H1 (cell line): Measurements from ENCODE around the gene HTR1D. TPM values are rescaled to one million over a fixed set of nuclear protein-coding genes. Genes with fewer than 3 reads are reported as not detected.

Experiments
- CTCF ChIA-PET: fragments of 300-600 bp; sonication (Branson Sonifier 250); formaldehyde crosslinking; loops from one replicate; lab custom pipeline; 2021; ENCODE audit not compliant: partially characterized antibody; lab: Charles Lee
- POLR2A ChIA-PET: fragments of 300-600 bp; sonication (Branson Sonifier 250); formaldehyde crosslinking; loops from one replicate; lab custom pipeline; 2021; ENCODE audit warnings: inconsistent platforms; ENCODE audit not compliant: partially characterized antibody; lab: Charles Lee
- DNase-seq, 2 experiments: peaks; one replicate each; pipeline versions ENCODE4 v3.0.0 to v3.0.0-alpha.2; 2010 to 2022; ENCODE audit warnings: low spot score in 2 of 2, low read depth in 1 of 2, mixed read lengths in 1 of 2
- FAIRE-seq: peaks from 2 replicates; lab custom pipeline; 2011; peaks lifted over from hg19 to GRCh38; lab: Jason Lieb, UNC
- H2AFZ ChIP-seq: 2 replicates; pipeline ENCODE4 v1.8.1; 2012; ENCODE audit warnings: low read length, inconsistent platforms
- H2AK5ac ChIP-seq: 2 replicates; pipeline ENCODE4 v1.6.1; 2013; ENCODE audit warnings: low read depth, low read length
- H2BK120ac ChIP-seq: replicated peaks from 2 replicates; pipeline ENCODE3; 2013; ENCODE audit warnings: low read depth, low read length, inconsistent platforms
- H2BK12ac ChIP-seq: 2 replicates; pipeline ENCODE4 v1.6.1; 2013; ENCODE audit warnings: low read depth, low read length
- H2BK15ac ChIP-seq: 2 replicates; pipeline ENCODE4 v1.6.1; 2013; ENCODE audit warnings: low read length
- H2BK20ac ChIP-seq: 2 replicates; pipeline ENCODE4 v1.6.1; 2013; ENCODE audit warnings: low read length
- H2BK5ac ChIP-seq: 2 replicates; pipeline ENCODE4 v1.6.1; 2013; ENCODE audit warnings: low read depth, low read length
- H3K14ac ChIP-seq: 2 replicates; pipeline ENCODE4 v1.6.1; 2013; ENCODE audit warnings: inconsistent platforms; ENCODE audit not compliant: insufficient read length
- H3K18ac ChIP-seq: 2 replicates; pipeline ENCODE4 v1.6.1; 2013; ENCODE audit warnings: low read length; ENCODE audit errors: extremely low read depth
- H3K23ac ChIP-seq: 2 replicates; pipeline ENCODE4 v1.6.1; 2013; ENCODE audit warnings: inconsistent platforms; ENCODE audit not compliant: insufficient read length
- H3K23me2 ChIP-seq: 2 replicates; pipeline ENCODE4 v1.6.1; 2013; ENCODE audit warnings: low read depth, low read length
- H3K27ac ChIP-seq: 2 replicates; pipeline ENCODE4 v1.6.1; 2011; ENCODE audit warnings: low read depth, low read length, inconsistent platforms
- H3K27me3 ChIP-seq, 4 experiments: replicated peaks in 1 of 4; 1 replicate in 1 of 4; 2 replicates in 3 of 4; pipeline versions ENCODE4 v1.6.1 to v1.8.1; 2011 to 2013; ENCODE audit warnings: low read length in 3 of 4, mild to moderate bottlenecking in 3 of 4, inconsistent platforms in 2 of 4, mixed read lengths in 2 of 4, moderate library complexity in 1 of 4; ENCODE audit not compliant: control insufficient read depth in 3 of 4, insufficient read depth in 3 of 4; ENCODE audit errors: extremely low read depth in 1 of 4
- H3K36me3 ChIP-seq, 4 experiments: 2 replicates each; pipeline versions ENCODE4 v1.6.1 to v1.8.1; 2011 to 2013; ENCODE audit warnings: mild to moderate bottlenecking in 4 of 4, low read length in 3 of 4, moderate library complexity in 2 of 4, control low read depth in 1 of 4, inconsistent platforms in 1 of 4; ENCODE audit not compliant: insufficient read depth in 4 of 4, control insufficient read depth in 2 of 4
- H3K4ac ChIP-seq: replicated peaks from 2 replicates; pipeline ENCODE3; 2013; ENCODE audit warnings: low read length, low read depth, mixed read lengths, inconsistent platforms; ENCODE audit not compliant: insufficient read length
- H3K4me1 ChIP-seq, 4 experiments: replicated peaks in 1 of 4; 1 replicate in 1 of 4; 2 replicates in 3 of 4; pipeline versions ENCODE4 v1.6.1 to v1.8.1; 2011 to 2013; ENCODE audit warnings: low read length in 3 of 4, inconsistent platforms in 2 of 4, mixed read lengths in 1 of 4; ENCODE audit not compliant: insufficient read depth in 4 of 4, control insufficient read depth in 3 of 4
- H3K4me2 ChIP-seq, 2 experiments: 2 replicates each; pipeline versions ENCODE4 v1.6.1 to v1.8.1; 2011 to 2013; ENCODE audit warnings: low read depth in 2 of 2, low read length in 2 of 2, control low read depth in 1 of 2, inconsistent platforms in 1 of 2, mild to moderate bottlenecking in 1 of 2; ENCODE audit not compliant: insufficient read depth in 1 of 2
- H3K4me3 ChIP-seq, 4 experiments: fragments of 200-600, 300-600 bp in 1 of 4; sonication (generic), shearing (Covaris generic), sonication (Bioruptor Twin) in 1 of 4; 2 replicates each; pipeline versions ENCODE4 v1.5.1 to v1.8.1; 2011 to 2016; ENCODE audit warnings: low read length in 4 of 4, low read depth in 3 of 4, control low read depth in 2 of 4, inconsistent platforms in 2 of 4, mild to moderate bottlenecking in 2 of 4, mixed read lengths in 1 of 4, moderate library complexity in 1 of 4; ENCODE audit not compliant: insufficient read depth in 2 of 4; ENCODE audit errors: extremely low read depth in 1 of 4
- H3K56ac ChIP-seq: replicated peaks from 2 replicates; pipeline ENCODE3; 2013; ENCODE audit warnings: low read depth, mild to moderate bottlenecking, mixed read lengths, low read length, inconsistent platforms; ENCODE audit not compliant: insufficient read length
- H3K79me1 ChIP-seq: 2 replicates; pipeline ENCODE4 v1.6.1; 2013; ENCODE audit warnings: low read depth, low read length, control low read depth
- H3K79me2 ChIP-seq, 2 experiments: 2 replicates each; pipeline versions ENCODE4 v1.6.1 to v1.8.1; 2012 to 2013; ENCODE audit warnings: low read length in 2 of 2, mild to moderate bottlenecking in 2 of 2, inconsistent platforms in 1 of 2; ENCODE audit not compliant: insufficient read depth in 2 of 2, control insufficient read depth in 1 of 2
- H3K9ac ChIP-seq, 4 experiments: replicated peaks in 1 of 4; 1 replicate in 1 of 4; 2 replicates in 3 of 4; pipeline versions ENCODE4 v1.6.1 to v1.8.1; 2011 to 2013; ENCODE audit warnings: low read depth in 3 of 4, low read length in 3 of 4, control low read depth in 2 of 4, mild to moderate bottlenecking in 2 of 4, moderate library complexity in 2 of 4, inconsistent platforms in 1 of 4; ENCODE audit errors: extremely low read depth in 1 of 4
- H3K9me3 ChIP-seq, 2 experiments: 2 replicates each; pipeline versions ENCODE4 v1.6.1 to v1.8.1; 2012 to 2013; ENCODE audit warnings: mild to moderate bottlenecking in 2 of 2, moderate library complexity in 2 of 2, control low read depth in 1 of 2, inconsistent platforms in 1 of 2, low read depth in 1 of 2, low read length in 1 of 2, mixed read lengths in 1 of 2; ENCODE audit not compliant: insufficient read depth in 2 of 2
- H4K20me1 ChIP-seq, 2 experiments: replicated peaks in 1 of 2; 2 replicates each; pipeline versions ENCODE3 to v1.8.1; 2011 to 2013; ENCODE audit warnings: inconsistent platforms in 2 of 2, low read length in 2 of 2, mild to moderate bottlenecking in 1 of 2; ENCODE audit not compliant: insufficient read depth in 2 of 2, control insufficient read depth in 1 of 2
- H4K5ac ChIP-seq: 2 replicates; pipeline ENCODE4 v1.6.1; 2013; ENCODE audit warnings: low read length, low read depth, mixed read lengths, inconsistent platforms; ENCODE audit not compliant: insufficient read length
- H4K8ac ChIP-seq: 2 replicates; pipeline ENCODE4 v1.8.0; 2013; ENCODE audit warnings: mild to moderate bottlenecking, moderate library complexity, low read length, inconsistent platforms; ENCODE audit not compliant: insufficient read depth; ENCODE audit errors: extremely low read depth
- H4K91ac ChIP-seq: replicated peaks from 2 replicates; pipeline ENCODE3; 2013; ENCODE audit warnings: low read length, mixed read lengths, inconsistent platforms; ENCODE audit not compliant: insufficient read length
- JUND ChIP-seq: IDR thresholded peaks from 2 replicates; pipeline ENCODE4 v1.6.1; 2011; ENCODE audit warnings: mild to moderate bottlenecking, improper control_type of control experiment, low read length
- NRF1 ChIP-seq: IDR thresholded peaks from 2 replicates; pipeline ENCODE4 v1.6.1; 2011; ENCODE audit warnings: mild to moderate bottlenecking, low read depth, low read length, improper control_type of control experiment
- PHF8 ChIP-seq: fragments of 200-600 bp; sonication (generic); conservative IDR thresholded peaks from 2 replicates; pipeline ENCODE4 v1.7.1; 2012; ENCODE audit warnings: low read depth, mild to moderate bottlenecking, inconsistent platforms, low read length, moderate library complexity
- RXRA ChIP-seq: IDR thresholded peaks from 2 replicates; pipeline ENCODE4 v1.6.1; 2011; ENCODE audit warnings: low read depth, mild to moderate bottlenecking, low read length, moderate library complexity; ENCODE audit not compliant: insufficient read depth
- SP4 ChIP-seq: IDR thresholded peaks from 2 replicates; pipeline ENCODE4 v1.6.1; 2012; ENCODE audit warnings: low read length, inconsistent platforms
- SRF ChIP-seq: IDR thresholded peaks from 2 replicates; pipeline ENCODE4 v1.6.1; 2011; ENCODE audit warnings: mild to moderate bottlenecking, low read depth, low read length, moderate library complexity
- TAF1 ChIP-seq: IDR thresholded peaks from 2 replicates; pipeline ENCODE4 v1.6.1; 2011; ENCODE audit warnings: mild to moderate bottlenecking, low read depth, low read length
- TAF7 ChIP-seq: optimal IDR thresholded peaks from 2 replicates; pipeline ENCODE3; 2011; ENCODE audit warnings: low read depth, mild to moderate bottlenecking, inconsistent platforms, low read length, moderate library complexity, borderline replicate concordance
- WGBS, 2 experiments: shearing (Covaris generic) in 1 of 2; methylation state at CpG; one replicate each; pipeline versions ENCODE4 v1.1.6 to v1.1.7; 2013 to 2015; ENCODE audit warnings: low lambda C conversion rate in 2 of 2, mixed read lengths in 2 of 2, inconsistent platforms in 1 of 2, low coverage in 1 of 2, missing lambda C conversion rate in 1 of 2; ENCODE audit not compliant: insufficient replicate concordance in 2 of 2, insufficient coverage in 1 of 2, insufficient read length in 1 of 2; ENCODE audit errors: extremely low coverage in 1 of 2, missing lambda C conversion rate in 1 of 2; 5-methylcytosine and 5-hydroxymethylcytosine counted together
- polyA plus RNA-seq, 7 experiments: library from polyadenylated mRNA; depleted of rRNA in 3 of 7; stranded (reverse) in 5 of 7; unstranded in 2 of 7; fragments of >200 nt in 5 of 7; fragments of 200-250 nt in 2 of 7; gene quantifications; 1 replicate in 5 of 7; 2 replicates in 1 of 7; 4 replicates in 1 of 7; pipeline versions ENCODE4 v1.2.1 to v1.2.3, GENCODE V29; 2011 to 2013; ENCODE audit warnings: missing spikeins in 2 of 7, mixed read lengths in 2 of 7
- total RNA-seq: library from RNA; stranded (reverse); fragmentation: NEBNext Ultra II Directional; extraction: Animal tissue kit (Norgen Biotek cat#: 25700); gene quantifications from 2 replicates; pipeline ENCODE4 v1.2.1, GENCODE V29; 2021
- TF ChIP-seq, protein P1 (sequence below), 3 experiments: IDR thresholded peaks; 1 replicate in 2 of 3; 2 replicates in 1 of 3; pipeline versions ENCODE4 v1.5.1 to v1.6.1; 2011; ENCODE audit warnings: low read length in 3 of 3, mild to moderate bottlenecking in 3 of 3, inconsistent platforms in 2 of 3, low read depth in 1 of 3, moderate library complexity in 1 of 3; ENCODE audit not compliant: insufficient read depth in 1 of 3; ENCODE audit errors: control extremely low read depth in 1 of 3
- TF ChIP-seq, protein P2 (sequence below): IDR thresholded peaks from 2 replicates; pipeline ENCODE4 v1.6.1; 2011; ENCODE audit warnings: low read length, improper control_type of control experiment

Gene HTR1D
- total and polyA plus RNA-seq, 2 of the 8 experiments (the other 6 are each of a cell fraction or from before 2014, with no cell fraction given), result 8.8 to 11.5 TPM

DNA sequence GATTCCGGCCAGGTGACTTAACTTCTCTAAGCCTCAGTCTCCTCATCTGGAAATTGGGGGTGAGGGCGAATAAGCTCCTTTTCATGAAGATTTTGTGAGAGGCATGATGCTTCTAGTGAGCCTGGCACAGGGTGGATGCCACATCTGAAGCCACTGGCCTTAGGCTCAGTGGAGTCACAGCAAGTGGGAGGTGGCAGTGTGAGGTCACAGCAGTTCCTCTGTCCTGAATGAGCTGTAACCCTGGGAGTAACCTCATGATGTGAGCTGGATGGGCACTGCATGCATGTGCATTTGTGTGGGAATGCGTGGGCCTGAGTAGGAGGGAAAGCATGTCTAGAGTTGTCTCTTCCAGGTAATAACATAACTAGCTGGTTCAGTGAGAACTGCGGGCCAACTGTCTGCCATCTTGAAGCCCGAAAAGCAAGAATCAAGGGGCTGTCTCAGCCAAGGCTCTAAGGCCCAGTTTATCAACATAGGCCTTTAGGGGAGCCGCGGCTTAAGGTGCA, 27.0 kb upstream of the HTR1D start:
- Histone ChIP-seq H3K23me2 (no peaks in the 10 kb centered on the region), H3K79me2 (no peaks in the 10 kb centered on the region), H3K4ac (no peak overlapping the region), H2AFZ (no peak overlapping the region), H2AK5ac (no peak overlapping the region), H3K36me3 (no peaks in the 10 kb centered on the region), H3K27ac (no peak overlapping the region), H3K9me3 (no peaks in the 10 kb centered on the region), H4K20me1 (no peaks in the 10 kb centered on the region), H3K56ac (no peak overlapping the region), H3K4me2 (no peak overlapping the region), H3K9ac (no peak overlapping the region), H3K27me3 (no peaks in the 10 kb centered on the region), H3K14ac (no peak overlapping the region), H3K4me3 (no peak overlapping the region), H4K91ac (no peak overlapping the region), H3K23ac (no peak overlapping the region), H4K8ac (no peak overlapping the region), H2BK12ac (0 out of 2 replicates have a peak overlapping the region, but pooled peaks have one; percentile 35), H3K79me1 (no peaks in the 10 kb centered on the region), H3K18ac (peak overlapping the region; percentile 48; the same call in 1 of the 2 replicates), H3K4me1 (peaks cover 0 to 6% (median 0%) of the 10 kb centered on the region in 4 experiments; a peak in 1 of 7 replicates), H2BK120ac (no peak overlapping the region), H2BK15ac (no peak overlapping the region), H4K5ac (no peak overlapping the region), H2BK5ac (no peak overlapping the region), H2BK20ac (peak overlapping the region; percentile 4; the same call in 1 of the 2 replicates)
- FAIRE-seq (no peak), DNase-seq (no peak)
- POLR2A ChIA-PET, result interaction anchor here (0.6 to 1.9 kb wide), 3 partner anchors 14 to 100 kb away, joined by 3 to 6 read pairs (median 3); partner anchors contain the start of gene HNRNPR
- CTCF ChIA-PET, result interaction anchor here (0.5 to 2.3 kb wide), 11 partner anchors 9 to 379 kb away, joined by 3 to 9 read pairs (median 3); no protein-coding TSS in a partner anchor
- WGBS, 2 experiments, result 92% methylated on average over 7 of the region's 7 CpGs; no CpG with 5 or more reads in 1 of the 2 experiments
- no peak for TF ChIP-seq JUND
- no peak for TF ChIP-seq PHF8
- TF ChIP-seq SP4, result no peak
- TF ChIP-seq NRF1, result no peak
- TF ChIP-seq RXRA, result no peak
- TF ChIP-seq, protein P1, sequence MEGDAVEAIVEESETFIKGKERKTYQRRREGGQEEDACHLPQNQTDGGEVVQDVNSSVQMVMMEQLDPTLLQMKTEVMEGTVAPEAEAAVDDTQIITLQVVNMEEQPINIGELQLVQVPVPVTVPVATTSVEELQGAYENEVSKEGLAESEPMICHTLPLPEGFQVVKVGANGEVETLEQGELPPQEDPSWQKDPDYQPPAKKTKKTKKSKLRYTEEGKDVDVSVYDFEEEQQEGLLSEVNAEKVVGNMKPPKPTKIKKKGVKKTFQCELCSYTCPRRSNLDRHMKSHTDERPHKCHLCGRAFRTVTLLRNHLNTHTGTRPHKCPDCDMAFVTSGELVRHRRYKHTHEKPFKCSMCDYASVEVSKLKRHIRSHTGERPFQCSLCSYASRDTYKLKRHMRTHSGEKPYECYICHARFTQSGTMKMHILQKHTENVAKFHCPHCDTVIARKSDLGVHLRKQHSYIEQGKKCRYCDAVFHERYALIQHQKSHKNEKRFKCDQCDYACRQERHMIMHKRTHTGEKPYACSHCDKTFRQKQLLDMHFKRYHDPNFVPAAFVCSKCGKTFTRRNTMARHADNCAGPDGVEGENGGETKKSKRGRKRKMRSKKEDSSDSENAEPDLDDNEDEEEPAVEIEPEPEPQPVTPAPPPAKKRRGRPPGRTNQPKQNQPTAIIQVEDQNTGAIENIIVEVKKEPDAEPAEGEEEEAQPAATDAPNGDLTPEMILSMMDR (IDR thresholded peaks at IDR 0.05; ENCODE audit: control extremely low read depth in 1 of 3, insufficient read depth in 1 of 3, low read depth in 1 of 3, low read length in 3 of 3), result no peak
- TF ChIP-seq TAF1, result no peak
- TF ChIP-seq SRF, result no peak
- TF ChIP-seq, protein P2, sequence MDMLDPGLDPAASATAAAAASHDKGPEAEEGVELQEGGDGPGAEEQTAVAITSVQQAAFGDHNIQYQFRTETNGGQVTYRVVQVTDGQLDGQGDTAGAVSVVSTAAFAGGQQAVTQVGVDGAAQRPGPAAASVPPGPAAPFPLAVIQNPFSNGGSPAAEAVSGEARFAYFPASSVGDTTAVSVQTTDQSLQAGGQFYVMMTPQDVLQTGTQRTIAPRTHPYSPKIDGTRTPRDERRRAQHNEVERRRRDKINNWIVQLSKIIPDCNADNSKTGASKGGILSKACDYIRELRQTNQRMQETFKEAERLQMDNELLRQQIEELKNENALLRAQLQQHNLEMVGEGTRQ, result no peak
- no peak for TF ChIP-seq TAF7
